ENCODE data around the gene INMT. TPM values are rescaled to one million over a fixed set of nuclear protein-coding genes. Genes with fewer than 3 reads are reported as not detected.

The INMT gene
- total and polyA plus RNA-seq, 12 donors: 12.3 to 57.3 (median 26.9) TPM

DNA sequence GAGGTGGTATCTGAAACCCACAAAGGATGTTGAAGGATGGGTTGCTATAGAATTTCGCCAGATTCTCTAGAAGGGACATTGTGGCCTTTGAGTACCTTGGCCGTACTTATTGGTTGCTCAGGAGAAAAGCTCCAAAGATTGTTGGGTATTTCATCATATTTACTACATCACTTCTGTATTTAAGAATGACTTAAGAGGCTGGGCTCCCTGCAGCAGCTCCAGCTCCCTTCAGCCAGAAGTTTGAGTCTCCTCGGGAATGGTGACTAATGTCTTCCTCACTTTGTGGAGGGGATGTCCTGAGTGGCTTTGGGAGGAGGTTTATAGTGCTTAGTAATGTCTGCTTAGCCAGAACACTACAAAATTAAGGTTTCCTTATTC lies 37.4 kb downstream of the INMT start:
- peak overlapping the region in 4 of 10 donors; percentile 13 to 41 (median 23) for H3K27ac ChIP-seq
- no peaks in the 10 kb centered on the region for H3K9me3 ChIP-seq
- intact Hi-C loops (cut with DNase I): no loop called here
- no peak for DNase-seq
- TF ChIP-seq, protein P1, sequence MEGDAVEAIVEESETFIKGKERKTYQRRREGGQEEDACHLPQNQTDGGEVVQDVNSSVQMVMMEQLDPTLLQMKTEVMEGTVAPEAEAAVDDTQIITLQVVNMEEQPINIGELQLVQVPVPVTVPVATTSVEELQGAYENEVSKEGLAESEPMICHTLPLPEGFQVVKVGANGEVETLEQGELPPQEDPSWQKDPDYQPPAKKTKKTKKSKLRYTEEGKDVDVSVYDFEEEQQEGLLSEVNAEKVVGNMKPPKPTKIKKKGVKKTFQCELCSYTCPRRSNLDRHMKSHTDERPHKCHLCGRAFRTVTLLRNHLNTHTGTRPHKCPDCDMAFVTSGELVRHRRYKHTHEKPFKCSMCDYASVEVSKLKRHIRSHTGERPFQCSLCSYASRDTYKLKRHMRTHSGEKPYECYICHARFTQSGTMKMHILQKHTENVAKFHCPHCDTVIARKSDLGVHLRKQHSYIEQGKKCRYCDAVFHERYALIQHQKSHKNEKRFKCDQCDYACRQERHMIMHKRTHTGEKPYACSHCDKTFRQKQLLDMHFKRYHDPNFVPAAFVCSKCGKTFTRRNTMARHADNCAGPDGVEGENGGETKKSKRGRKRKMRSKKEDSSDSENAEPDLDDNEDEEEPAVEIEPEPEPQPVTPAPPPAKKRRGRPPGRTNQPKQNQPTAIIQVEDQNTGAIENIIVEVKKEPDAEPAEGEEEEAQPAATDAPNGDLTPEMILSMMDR (IDR thresholded peaks at IDR 0.05): no peak
- WGBS, 2 donors: 74 to 82% methylated on average over 3 of the region's 3 CpGs
- no peaks in the 10 kb centered on the region for H3K27me3 ChIP-seq
- peaks cover 0 to 15% (median 0%) of the 10 kb centered on the region in 9 donors for H3K4me1 ChIP-seq
- no peak overlapping the region for H3K4me3 ChIP-seq
- H3K36me3 ChIP-seq: peaks cover 0 to 82% (median 8%) of the 10 kb centered on the region in 9 donors
- peak in 7 of 8 donors; percentile 54 to 96 (median 80) for ATAC-seq

DNA sequence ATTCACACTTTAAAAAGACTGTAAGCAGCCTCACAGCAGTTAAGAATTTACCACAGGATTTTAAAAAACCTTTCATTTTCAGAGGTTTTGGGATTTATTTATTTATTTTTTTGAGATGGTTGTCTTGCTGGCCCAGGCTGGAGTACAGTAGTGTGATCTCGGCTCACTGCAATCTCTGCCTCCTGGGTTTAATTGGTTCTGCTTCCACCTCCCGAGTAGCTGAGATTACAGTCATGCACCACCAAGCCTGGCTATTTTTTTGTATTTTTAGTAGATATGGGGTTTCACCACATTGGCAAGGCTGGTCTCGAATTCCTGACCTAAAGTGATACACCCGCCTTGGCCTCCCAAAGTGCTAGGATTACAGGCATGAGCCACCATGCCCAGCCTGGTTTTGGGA lies 38.4 kb downstream of the INMT start:
- Histone ChIP-seq H3K27me3 (no peaks in the 10 kb centered on the region), H3K4me3 (no peak overlapping the region), H3K36me3 (peaks cover 0 to 78% (median 5%) of the 10 kb centered on the region in 9 donors), H3K4me1 (peaks cover 0 to 15% (median 3%) of the 10 kb centered on the region in 9 donors), H3K27ac (peak overlapping the region in 1 of 10 donors; percentile 17), H3K9me3 (no peaks in the 10 kb centered on the region)
- ATAC-seq: no peak
- intact Hi-C loops (cut with DNase I): loop anchor here in 4 of 10 donors (1.0 to 10.0 kb wide), 4 partner anchors 46 to 48 kb away; no protein-coding TSS in a partner anchor
- no peak for DNase-seq
- TF ChIP-seq, protein P1 (IDR thresholded peaks at IDR 0.05): no peak
- 89 to 92% methylated on average over 4 of the region's 4 CpGs for WGBS, 2 donors

DNA sequence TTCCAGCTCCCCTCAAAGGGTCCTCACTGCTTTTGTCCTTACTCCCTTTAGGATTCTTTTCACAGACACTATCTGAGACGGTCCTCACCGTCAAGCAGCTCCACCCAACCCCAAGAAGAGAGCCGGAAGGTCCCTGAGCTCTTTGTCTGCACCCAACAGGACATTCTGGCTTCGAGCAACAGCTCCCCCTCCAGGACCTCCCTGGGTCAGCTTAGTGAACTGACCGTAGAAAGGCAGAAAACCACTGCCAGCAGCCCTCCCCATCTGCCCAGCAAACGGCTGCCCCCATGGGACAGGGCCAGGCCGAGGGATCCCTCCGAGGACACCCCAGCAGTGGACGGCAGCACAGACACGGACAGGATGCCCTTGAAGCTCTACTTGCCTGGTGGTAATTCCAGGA lies 39.2 kb downstream of the INMT start:
- 50 to 61% methylated on average over 10 of the region's 10 CpGs for WGBS, 2 donors
- DNase-seq: no peak
- H3K9me3 ChIP-seq: no peaks in the 10 kb centered on the region
- TF ChIP-seq, protein P1 (IDR thresholded peaks at IDR 0.05): peak in 7 of 9 donors; percentile 22 to 51 (median 28)
- H3K36me3 ChIP-seq: peaks cover 0 to 74% (median 0%) of the 10 kb centered on the region in 9 donors
- intact Hi-C loops (cut with DNase I): loop anchor here in 4 of 10 donors (1.0 to 10.0 kb wide), 4 partner anchors 46 to 49 kb away; no protein-coding TSS in a partner anchor
- ATAC-seq: peak in 6 of 8 donors; percentile 28 to 62 (median 35)
- H3K4me3 ChIP-seq: no peak overlapping the region
- peak overlapping the region in 1 of 10 donors; percentile 17 for H3K27ac ChIP-seq
- H3K27me3 ChIP-seq: no peaks in the 10 kb centered on the region
- peaks cover 0 to 22% (median 11%) of the 10 kb centered on the region in 9 donors for H3K4me1 ChIP-seq

DNA sequence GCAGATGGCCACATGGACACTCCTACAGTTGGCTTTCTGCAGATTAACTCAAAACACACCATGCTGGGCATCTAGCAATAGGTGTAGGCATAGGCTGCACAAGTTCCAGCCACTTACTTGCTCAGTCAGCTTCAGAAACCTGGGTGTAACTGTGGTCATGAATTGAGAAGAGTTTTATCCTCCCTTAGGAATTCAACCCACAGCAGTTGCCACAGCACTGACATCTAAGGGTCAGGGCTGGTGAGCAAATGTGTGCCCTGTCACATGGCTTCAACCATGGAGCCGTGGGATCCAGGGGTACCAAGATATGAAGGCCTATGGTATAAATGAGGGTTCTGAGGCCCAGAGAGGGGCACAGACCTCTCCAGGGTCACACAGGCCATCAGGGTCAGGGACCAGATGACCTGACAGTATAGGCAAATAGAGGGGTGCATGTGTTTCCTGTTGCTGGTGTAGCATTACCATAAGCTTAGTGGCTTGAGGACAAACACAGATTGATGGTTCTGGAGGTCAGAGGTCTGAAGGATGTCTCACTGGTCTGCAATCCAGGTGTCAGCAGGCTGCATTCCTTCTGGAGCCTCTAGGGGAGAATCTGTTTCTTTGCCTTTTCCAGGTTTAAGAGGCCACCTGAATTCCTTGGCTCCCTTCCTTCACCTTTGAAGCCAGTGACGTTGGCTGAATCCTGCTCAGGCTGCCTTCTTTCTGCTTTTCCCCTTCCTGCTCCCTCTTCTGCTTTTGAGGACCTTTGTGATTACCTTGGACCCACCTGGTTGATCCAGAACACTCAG lies 43.4 kb downstream of the INMT start:
- 65 to 70% methylated on average over 2 of the region's 2 CpGs for whole genome bisulfite sequencing, 2 donors
- intact Hi-C loops (cut with DNase I): loop anchor here in 3 of 10 donors (5.0 to 10.0 kb wide), 4 partner anchors 48 to 182 kb away; no protein-coding TSS in a partner anchor
- peaks cover 0 to 53% (median 39%) of the 10 kb centered on the region in 9 donors for H3K4me1 ChIP-seq
- ATAC-seq: no peak
- DNase-seq: no peak
- no peak overlapping the region for H3K4me3 ChIP-seq
- H3K9me3 ChIP-seq: no peaks in the 10 kb centered on the region
- peak overlapping the region in 6 of 10 donors; percentile 17 to 81 (median 56) for H3K27ac ChIP-seq
- no peaks in the 10 kb centered on the region for H3K27me3 ChIP-seq
- H3K36me3 ChIP-seq: peaks cover 0 to 43% (median 0%) of the 10 kb centered on the region in 9 donors
- TF ChIP-seq, protein P1 (IDR thresholded peaks at IDR 0.05): no peak
